Activated CD8-positive, alpha-beta memory T cell treated with anti-CD3 and anti-CD28 coated beads, Interleukin-2, amount 50 U/mL, for 1 hour (primary cell): ENCODE data around the gene GMDS.
"Not testable (repeated sequence)": the region's sequence is repeated elsewhere in the genome, so short reads cannot be mapped to it uniquely, and the experiment has no call there.

Source experiments
- DNase-seq: peaks from one replicate; pipeline ENCODE4 v3.0.0-alpha.2; 2020; ENCODE audit errors: extremely low read depth

The GMDS gene

GRCh38 chr6:1709234-1709641 lies 536.2 kb downstream of the GMDS start:
- no peak for DNase-seq

- DNase-seq = no peak
Measured at GRCh38 chr6:1708820-1709219, 536.6 kb downstream of the GMDS start.

DNA sequence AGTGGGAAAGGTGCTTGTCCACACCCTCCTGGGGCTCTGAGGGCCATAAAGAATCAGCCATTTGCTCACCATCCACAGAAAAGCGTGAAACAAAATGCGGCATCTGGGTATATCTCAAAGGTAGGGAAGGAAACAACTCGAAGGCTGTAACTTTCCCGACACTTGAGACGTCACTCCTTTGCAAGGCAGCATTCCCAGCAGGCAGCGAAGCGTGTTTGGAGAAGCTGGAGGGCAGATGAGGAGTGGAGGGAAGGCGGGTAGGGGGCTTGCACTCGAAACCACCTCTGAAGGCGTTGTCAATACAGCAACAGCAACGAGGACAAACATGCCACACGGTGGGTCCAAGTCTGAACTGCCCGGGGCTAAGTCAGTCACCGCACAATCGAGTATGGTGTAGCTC lies 537.3 kb downstream of the GMDS start:
- DNase-seq = no peak

DNA sequence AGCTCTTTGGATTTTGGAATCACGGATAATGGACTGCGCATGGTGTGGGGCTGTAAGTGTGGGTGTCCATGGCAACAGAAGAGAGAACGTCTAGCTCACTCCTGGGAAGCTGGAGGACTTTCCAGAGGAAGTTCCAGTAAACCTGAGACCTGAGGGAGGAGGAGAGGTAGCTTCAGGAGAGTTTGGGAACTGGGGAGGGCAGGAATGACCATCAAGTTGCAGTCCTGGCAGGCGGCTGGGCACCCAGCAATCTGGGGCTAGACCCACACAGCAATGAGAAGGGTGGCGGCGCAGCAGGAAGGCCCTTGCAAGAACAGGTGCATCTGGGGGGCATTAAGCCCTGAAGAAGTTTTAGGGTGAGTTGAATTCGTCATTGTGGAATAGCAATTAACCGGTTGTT lies 539.8 kb downstream of the GMDS start:
- no peak for DNase-seq

DNA sequence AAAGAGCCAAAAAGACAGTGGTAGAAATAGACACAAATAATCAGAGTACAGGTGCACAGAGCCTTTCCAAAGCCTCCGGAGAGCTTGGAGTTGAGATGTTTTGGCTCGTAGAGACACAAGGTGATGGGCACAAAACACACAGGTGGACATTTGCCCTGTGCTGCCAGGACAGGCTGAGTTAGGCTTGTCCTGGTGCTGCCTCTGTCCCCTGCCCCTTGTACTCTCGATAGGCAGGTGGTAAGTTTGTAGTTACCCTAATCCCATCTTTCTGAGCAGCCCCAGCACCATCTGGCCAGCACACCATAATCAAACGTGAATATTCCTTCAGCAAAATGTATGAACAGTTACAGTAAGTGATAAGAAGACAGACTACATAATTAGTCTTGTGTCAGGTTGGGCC lies 540.2 kb downstream of the GMDS start:
- no peak for DNase-seq

DNA sequence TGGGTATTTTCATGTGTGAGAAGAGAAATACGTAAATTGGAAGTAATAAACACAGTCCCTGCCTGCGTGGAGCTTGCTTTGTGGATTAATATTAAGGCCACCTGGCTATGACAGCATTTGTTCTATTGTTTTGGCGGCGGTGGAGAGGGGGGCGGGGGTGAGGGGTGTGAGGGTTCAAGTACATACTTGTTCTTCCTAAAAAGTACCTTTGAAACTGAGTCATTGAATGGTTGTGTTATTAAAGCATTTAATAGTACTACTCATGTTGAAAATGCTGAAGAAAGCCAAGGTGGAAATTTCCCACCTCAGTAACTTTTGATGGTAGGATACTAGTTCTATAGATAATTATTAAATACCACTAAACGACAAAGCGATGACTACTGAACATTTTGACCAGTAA lies 540.7 kb downstream of the GMDS start:
- no peak for DNase-seq

DNA sequence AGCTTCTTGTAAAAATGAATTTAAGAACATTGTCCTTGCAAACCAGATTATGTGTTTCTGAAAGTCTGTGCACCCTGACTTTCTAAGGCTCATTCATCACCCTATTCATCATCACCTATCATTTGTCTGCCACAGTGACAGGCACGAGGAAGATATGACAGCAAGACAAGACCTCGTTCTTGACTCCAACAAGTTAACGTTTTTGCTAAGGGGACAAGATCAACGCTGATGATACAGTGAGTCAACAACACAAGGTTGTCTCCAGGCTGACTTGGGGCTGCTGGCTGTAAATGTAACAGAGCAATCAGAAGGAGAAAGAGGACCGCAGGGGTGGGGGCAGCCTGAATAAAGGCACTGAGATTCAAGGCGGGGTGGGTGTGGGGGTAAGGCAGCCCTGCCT lies 541.5 kb downstream of the GMDS start:
- no peak for DNase-seq

DNA sequence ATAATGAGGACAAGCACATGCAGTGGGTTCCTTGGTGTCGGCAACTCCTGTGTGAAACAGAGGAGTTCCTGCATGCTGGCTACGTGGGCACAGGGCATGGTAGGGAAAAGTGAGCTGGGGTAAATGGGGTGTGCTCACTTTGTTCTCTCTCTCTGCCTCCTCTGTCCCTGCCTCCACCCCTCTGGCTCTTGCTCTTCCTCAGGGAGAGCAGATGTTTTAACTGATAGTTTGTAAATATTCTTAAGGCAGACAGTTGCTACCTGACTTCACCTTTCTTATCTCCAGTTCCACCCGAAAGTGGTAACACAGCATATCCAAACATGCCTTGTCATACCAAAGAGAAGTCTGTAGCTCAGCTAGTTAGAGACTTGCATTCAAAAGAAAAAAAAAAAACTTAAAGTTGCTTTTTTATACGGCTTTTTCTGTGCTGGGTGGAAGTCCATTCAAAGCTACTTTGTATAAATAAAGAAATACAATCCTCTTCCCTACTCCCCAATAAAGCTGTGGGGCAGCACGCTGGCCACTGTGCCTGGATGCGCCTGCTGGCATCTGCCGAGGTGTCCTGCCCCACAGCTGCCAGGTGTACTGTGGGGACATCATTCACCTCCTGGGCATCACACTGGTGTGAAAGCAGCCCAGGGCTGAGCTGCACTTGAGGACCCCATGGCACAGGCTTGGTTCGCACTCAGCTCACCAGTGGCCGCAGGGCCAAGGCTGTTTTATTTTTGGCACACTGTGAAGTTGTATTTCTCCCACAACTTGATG lies 542.1 kb downstream of the GMDS start:
- DNase-seq = no peak

GRCh38 chr6:1702580-1703051 lies 542.8 kb downstream of the GMDS start:
- DNase-seq = no peak

DNA sequence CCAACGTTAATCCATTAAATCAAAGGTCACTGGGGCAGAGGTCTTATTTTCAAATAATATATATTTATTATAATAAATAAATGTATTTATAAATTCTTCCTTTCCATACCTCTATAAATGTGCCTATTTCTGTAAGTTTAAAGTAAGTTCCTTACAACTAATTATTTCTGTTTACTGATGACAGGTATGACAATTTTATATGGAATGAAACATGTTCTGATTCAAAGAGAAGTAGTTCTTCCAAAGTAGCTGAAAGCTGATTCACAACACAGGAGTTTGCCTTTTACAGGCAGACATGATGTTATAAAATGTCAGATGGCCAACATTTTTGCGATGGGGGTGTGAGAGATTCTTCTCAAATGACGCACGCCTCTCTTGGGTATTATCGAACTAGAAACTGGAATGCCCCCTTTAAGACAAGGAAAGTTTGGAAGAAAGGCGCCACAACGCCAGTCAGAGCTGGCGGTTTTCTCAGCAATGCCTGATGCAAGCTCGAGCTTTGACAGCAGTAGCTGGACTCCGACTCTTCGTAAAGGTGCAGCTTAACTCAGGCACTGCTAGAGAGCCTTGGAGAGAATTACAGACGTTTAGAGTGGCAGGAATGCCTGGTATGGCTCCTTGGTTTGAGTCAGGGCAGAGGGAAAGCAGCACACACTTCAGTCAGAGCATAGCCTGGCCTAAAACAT lies 543.6 kb downstream of the GMDS start:
- DNase-seq = no peak

- DNase-seq = no peak
Measured at GRCh38 chr6:1700278-1700967, 545.0 kb downstream of the GMDS start.

GRCh38 chr6:1698527-1698926 lies 546.9 kb downstream of the GMDS start:
- no peak for DNase-seq

DNA sequence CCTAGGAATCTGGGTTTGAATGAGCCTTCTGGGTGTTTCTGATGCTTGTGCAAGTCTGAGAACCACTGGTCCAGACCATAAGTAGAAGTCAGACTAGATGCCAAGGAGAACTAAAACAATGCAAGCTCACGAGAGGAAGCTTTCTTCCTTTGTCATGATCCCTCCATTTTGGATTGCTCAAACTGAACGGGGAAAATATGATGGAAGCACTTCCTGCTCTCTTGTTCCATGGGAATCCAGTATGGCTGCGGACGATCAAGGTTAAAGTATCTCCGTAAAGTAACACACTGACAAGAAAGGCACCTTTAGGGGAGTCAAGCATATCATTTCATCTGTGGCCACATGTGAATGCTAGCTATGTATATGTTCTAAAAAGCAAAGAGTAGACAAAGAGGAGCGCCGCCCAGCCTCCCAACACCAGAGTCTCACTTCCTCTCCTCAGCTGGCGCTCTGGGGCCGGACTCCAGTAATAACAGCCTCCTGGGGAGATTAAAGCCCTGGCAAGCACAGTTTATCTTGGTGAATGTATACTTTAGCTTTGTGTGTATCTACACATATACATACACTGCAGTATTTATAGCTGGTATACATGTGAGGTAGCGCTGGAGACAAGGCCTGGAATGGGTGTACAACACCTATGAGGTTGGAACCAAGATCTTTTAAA lies 547.6 kb downstream of the GMDS start:
- no peak for DNase-seq

DNA sequence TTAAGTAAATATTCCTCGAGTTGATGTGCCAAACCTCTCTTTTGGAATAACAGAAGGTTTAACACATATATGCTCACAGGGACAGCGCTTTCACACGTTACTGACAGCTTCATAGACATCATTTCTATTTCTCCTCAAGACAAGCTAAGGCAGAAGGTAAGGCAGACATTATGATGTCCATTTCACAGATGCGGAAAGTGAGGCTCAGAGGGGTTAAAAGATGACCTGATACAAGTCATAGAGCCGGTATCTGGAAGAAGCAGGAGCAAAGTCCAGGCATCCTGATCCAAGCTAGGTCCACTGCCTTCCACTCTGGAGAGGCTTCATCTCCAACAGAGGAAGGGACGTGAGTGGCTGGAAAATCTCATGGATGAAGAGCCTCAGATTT lies 548.9 kb downstream of the GMDS start:
- DNase-seq = no peak

- no peak for DNase-seq
Measured at GRCh38 chr6:1695546-1696462, 549.6 kb downstream of the GMDS start.

DNA sequence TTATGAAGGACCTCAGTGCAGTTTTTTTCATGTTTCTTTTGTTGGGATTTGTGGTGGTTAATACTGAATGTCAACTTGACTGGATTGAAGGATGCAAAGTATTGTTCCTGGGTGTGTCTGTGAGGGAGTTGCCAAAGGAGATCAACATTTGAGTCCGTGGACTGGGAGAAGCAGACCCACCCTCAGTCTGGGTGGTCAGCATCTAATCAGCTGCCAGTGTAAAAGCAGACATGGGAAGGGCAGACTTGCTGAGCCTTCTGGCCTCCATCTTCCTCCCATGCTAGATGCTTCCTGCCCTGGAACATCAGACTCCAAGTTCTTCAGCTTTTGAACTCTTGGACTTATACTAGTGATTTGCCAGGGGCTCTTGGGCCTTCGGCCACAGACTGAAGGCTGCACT lies 553.6 kb downstream of the GMDS start:
- DNase-seq = not testable (repeated sequence)

DNA sequence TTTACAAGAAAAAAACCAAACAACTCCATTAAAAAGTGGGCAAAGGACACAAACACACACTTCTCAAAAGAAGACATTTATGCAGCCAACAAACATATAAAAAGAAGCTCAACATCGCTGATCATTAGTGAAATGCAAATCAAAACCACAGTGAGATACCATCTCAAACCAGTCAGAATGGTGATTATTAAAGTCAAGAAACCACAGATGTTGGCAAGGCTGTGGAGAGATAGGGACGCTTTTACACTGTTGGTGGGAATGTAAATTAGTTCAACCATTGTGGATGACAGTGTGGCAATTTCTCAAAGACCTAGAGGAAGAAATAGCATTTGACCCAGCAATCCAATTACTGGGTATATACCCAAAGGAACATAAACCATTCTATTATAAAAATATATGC lies 554.7 kb downstream of the GMDS start:
- not testable (repeated sequence) for DNase-seq

DNA sequence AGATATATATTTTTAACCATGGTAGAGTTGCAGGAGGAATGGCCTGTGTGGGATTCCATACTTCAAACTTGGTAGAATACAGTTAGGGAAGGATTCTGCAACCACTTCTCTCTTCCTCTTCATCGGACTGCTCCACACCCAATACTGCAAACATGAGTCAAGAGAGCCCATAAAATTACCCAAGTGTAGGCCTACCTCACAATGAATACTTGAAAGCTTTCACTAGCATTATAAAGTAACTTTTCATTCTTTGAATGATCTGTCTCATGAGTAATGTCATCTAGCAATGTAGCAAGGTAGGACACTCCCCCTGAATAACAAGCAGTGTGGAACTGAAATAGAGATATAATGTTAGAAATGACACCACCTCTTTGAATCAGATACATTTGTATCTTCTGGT lies 556.3 kb downstream of the GMDS start:
- DNase-seq = no peak

- DNase-seq = no peak
Measured at GRCh38 chr6:1688396-1688795, 557.0 kb downstream of the GMDS start.

DNA sequence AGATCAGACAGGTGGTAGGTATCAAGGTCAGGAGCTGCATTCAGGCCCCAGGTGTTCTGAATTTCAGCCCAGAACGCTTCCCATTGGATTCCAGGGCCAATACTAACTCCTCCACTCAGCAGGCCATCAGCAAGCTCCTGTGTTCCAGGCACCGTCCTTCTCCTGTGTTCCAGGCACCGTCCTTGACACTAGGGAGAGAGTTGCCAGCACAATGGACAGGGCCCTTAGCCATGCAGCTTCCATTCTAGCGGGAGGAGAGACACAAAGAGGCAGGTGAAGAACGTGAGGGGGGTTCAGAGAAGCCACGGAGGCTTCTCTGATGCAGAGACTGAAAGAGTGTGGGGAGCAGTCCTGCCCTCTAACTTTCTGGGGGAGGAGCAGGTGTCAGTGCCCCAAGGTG lies 558.0 kb downstream of the GMDS start:
- no peak for DNase-seq
